Fibroblast of lung (primary cell): ENCODE measurements around the gene ARAP3.

ENCODE experiments used
- EZH2 ChIP-seq: IDR thresholded peaks from 2 replicates; pipeline ENCODE4 v1.5.1; 2012; ENCODE audit warnings: low read length, control low read depth, mild to moderate bottlenecking; ENCODE audit errors: missing control alignments
- TF ChIP-seq, protein P1 (sequence below), 2 donors: IDR thresholded peaks in 1 of 2; conservative IDR thresholded peaks in 1 of 2; 1 replicate in 1 of 2; 2 replicates in 1 of 2; pipeline ENCODE4 v1.5.1; 2011 to 2012; ENCODE audit warnings: low read length in 2 of 2, control low read depth in 1 of 2, inconsistent platforms in 1 of 2, low read depth in 1 of 2, mild to moderate bottlenecking in 1 of 2

DNA sequence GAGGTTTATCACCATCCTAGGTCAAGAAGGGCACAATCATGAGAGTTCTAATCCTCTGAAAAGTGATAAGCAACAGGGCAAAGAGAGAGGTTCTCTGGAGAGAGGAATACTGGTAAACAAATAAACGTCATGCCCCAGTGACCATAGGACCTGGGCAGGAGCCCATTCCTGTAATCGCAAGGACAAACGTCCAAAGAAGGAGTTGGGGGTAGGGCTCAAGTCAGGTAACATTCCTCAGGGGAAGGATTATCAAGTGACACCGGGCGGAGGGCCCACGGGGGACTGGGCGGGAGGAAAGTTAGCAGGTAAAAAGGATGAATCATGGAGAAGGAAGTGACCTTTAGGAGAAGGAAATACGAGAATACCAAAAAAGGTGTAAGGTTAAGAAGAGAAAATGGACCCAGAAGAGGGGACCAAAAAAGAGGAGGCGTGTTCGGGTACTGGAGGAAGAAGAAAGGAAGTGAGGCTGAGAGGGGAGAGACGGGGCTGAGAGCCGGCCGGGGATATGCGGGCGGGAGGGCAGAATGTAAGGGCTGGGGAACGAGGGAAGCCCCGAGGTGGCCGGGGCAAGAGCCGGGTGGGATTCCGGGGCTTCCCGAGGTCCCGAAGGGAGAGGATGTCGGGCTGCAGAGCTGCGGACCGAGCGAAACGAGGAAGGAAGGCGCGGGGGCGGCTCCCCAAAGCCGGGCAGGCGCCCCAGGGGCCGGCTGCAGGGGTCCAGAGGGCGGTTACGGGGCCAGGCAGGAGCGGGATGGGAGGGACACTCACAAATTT is 63.8 kb downstream of the ARAP3 start:
- TF ChIP-seq, protein P1, sequence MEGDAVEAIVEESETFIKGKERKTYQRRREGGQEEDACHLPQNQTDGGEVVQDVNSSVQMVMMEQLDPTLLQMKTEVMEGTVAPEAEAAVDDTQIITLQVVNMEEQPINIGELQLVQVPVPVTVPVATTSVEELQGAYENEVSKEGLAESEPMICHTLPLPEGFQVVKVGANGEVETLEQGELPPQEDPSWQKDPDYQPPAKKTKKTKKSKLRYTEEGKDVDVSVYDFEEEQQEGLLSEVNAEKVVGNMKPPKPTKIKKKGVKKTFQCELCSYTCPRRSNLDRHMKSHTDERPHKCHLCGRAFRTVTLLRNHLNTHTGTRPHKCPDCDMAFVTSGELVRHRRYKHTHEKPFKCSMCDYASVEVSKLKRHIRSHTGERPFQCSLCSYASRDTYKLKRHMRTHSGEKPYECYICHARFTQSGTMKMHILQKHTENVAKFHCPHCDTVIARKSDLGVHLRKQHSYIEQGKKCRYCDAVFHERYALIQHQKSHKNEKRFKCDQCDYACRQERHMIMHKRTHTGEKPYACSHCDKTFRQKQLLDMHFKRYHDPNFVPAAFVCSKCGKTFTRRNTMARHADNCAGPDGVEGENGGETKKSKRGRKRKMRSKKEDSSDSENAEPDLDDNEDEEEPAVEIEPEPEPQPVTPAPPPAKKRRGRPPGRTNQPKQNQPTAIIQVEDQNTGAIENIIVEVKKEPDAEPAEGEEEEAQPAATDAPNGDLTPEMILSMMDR (conservative IDR thresholded peaks at IDR 0.05 in 1 of 2, IDR thresholded peaks at IDR 0.05 in 1 of 2; ENCODE audit: low read depth in 1 of 2, low read length in 2 of 2): no peak
- no peak for TF ChIP-seq EZH2
